Measurements from ENCODE around the gene ACSL3.
"Not testable (repeated sequence)": the region's sequence is repeated elsewhere in the genome, so short reads cannot be mapped to it uniquely, and the experiment has no call there.

Gene ACSL3

GRCh38 chr2:222851956-222852617 lies 8.7 kb upstream of the ACSL3 start:
- DNase-seq (ENCODE audit: low read depth, low spot score), result no peak

GRCh38 chr2:222854773-222855700 lies 5.8 kb upstream of the ACSL3 start:
- DNase-seq (ENCODE audit: low read depth, low spot score), result no peak

GRCh38 chr2:222859786-222860612 lies 837 bp upstream of the ACSL3 start:
- no peak for DNase-seq (ENCODE audit: low read depth, low spot score)

- DNase-seq (ENCODE audit: low read depth, low spot score), result peak; percentile 14
These were observed 722 bp downstream of the ACSL3 start for GRCh38 chr2:222861411-222862105.

GRCh38 chr2:222862106-222862908 lies 1.5 kb downstream of the ACSL3 start:
- no peak for DNase-seq (ENCODE audit: low read depth, low spot score)

GRCh38 chr2:222862909-222863544 lies 2.2 kb downstream of the ACSL3 start:
- no peak for DNase-seq (ENCODE audit: low read depth, low spot score)

GRCh38 chr2:222864296-222864695 lies 3.5 kb downstream of the ACSL3 start:
- no peak for DNase-seq (ENCODE audit: low read depth, low spot score)

GRCh38 chr2:222865301-222865700 lies 4.5 kb downstream of the ACSL3 start:
- no peak for DNase-seq (ENCODE audit: low read depth, low spot score)

- DNase-seq (ENCODE audit: low read depth, low spot score), result no peak
These were observed 5.6 kb downstream of the ACSL3 start for GRCh38 chr2:222866358-222866960.

- DNase-seq (ENCODE audit: low read depth, low spot score), result not testable (repeated sequence)
These were observed 7.9 kb downstream of the ACSL3 start for GRCh38 chr2:222868560-222869251.

- no peak for DNase-seq (ENCODE audit: low read depth, low spot score)
These were observed 8.4 kb downstream of the ACSL3 start for GRCh38 chr2:222869252-222869560.

GRCh38 chr2:222871291-222871690 lies 10.5 kb downstream of the ACSL3 start:
- DNase-seq (ENCODE audit: low read depth, low spot score), result no peak

- no peak for DNase-seq (ENCODE audit: low read depth, low spot score)
These were observed 11.7 kb downstream of the ACSL3 start for GRCh38 chr2:222872551-222872950.

- no peak for DNase-seq (ENCODE audit: low read depth, low spot score)
These were observed 14.6 kb downstream of the ACSL3 start for GRCh38 chr2:222875482-222875881.

GRCh38 chr2:222876947-222877346 lies 16.1 kb downstream of the ACSL3 start:
- no peak for DNase-seq (ENCODE audit: low read depth, low spot score)

GRCh38 chr2:222877556-222878300 lies 16.9 kb downstream of the ACSL3 start:
- DNase-seq (ENCODE audit: low read depth, low spot score), result no peak

GRCh38 chr2:222878301-222878876 lies 17.6 kb downstream of the ACSL3 start:
- DNase-seq (ENCODE audit: low read depth, low spot score), result no peak
